Ascending aorta (tissue), 2 donors: ENCODE data around the gene CTNNBIP1. TPM values are rescaled to one million over a fixed set of nuclear protein-coding genes. Genes with fewer than 3 reads are reported as not detected.

Source experiments
- DNase-seq, 2 donors: peaks; one replicate each; pipeline ENCODE4 v3.0.0-alpha.2; 2019; ENCODE audit warnings: low spot score in 2 of 2
- H3K27ac ChIP-seq, 2 donors: fragments of 200-600 bp; sonication (generic); one replicate each; pipeline ENCODE4 v1.5.1; 2016 to 2017; ENCODE audit warnings: mild to moderate bottlenecking in 1 of 2
- H3K27me3 ChIP-seq: fragments of 200-600 bp; sonication (generic); one replicate; pipeline ENCODE4 v1.5.1; 2017
- H3K36me3 ChIP-seq, 2 donors: fragments of 200-600 bp; sonication (generic); one replicate each; pipeline ENCODE4 v1.5.1; 2016
- H3K4me1 ChIP-seq, 2 donors: fragments of 200-600 bp; sonication (generic); one replicate each; pipeline ENCODE4 v1.5.1; 2016 to 2017; ENCODE audit warnings: mild to moderate bottlenecking in 1 of 2
- H3K4me3 ChIP-seq, 2 donors: fragments of 200-600 bp; sonication (generic); one replicate each; pipeline ENCODE4 v1.5.1; 2016 to 2017; ENCODE audit warnings: mild to moderate bottlenecking in 1 of 2
- H3K9me3 ChIP-seq, 2 donors: fragments of 200-600 bp; sonication (generic); one replicate each; pipeline ENCODE4 v1.5.1; 2016
- CTCF ChIP-seq, 3 experiments: fragments of 200-600 bp in 2 of 3; fragments of 450-650 bp in 1 of 3; sonication (generic) in 2 of 3; IDR thresholded peaks; one replicate each; pipeline ENCODE4 v1.5.1; 2016 to 2019; ENCODE audit warnings: antibody characterized with exemption in 3 of 3, mild to moderate bottlenecking in 1 of 3, moderate library complexity in 1 of 3
- intact Hi-C: fragments of 100-400 bp; cut with DNase I; formaldehyde crosslinking; loops from one replicate; pipeline ENCODE4 v1.15.1; 2023
- total RNA-seq: library from RNA; depleted of rRNA; stranded (reverse); fragments of >200 nt; gene quantifications from one replicate; pipeline ENCODE4 v1.1.0, GENCODE V29; 2016

CTNNBIP1 gene
- total RNA-seq, 1 donor from 2014 or later: 74.1 TPM

GRCh38 chr1:9842781-9843575 is 67.1 kb downstream of the CTNNBIP1 start:
- Histone ChIP-seq H3K27me3 (no peaks in the 10 kb centered on the region), H3K4me3 (no peak overlapping the region), H3K36me3 (no peaks in the 10 kb centered on the region), H3K4me1 (peaks cover 0 to 13% of the 10 kb centered on the region in 2 donors), H3K27ac (no peak overlapping the region), H3K9me3 (no peaks in the 10 kb centered on the region)
- intact Hi-C loops: no loop called here
- DNase-seq: no peak
- TF ChIP-seq CTCF (IDR thresholded peaks at IDR 0.05): no peak

- Histone ChIP-seq H3K4me3 (no peak overlapping the region), H3K4me1 (peaks cover 0 to 13% of the 10 kb centered on the region in 2 donors), H3K36me3 (no peaks in the 10 kb centered on the region), H3K9me3 (no peaks in the 10 kb centered on the region), H3K27me3 (no peaks in the 10 kb centered on the region), H3K27ac (no peak overlapping the region)
- TF ChIP-seq CTCF (IDR thresholded peaks at IDR 0.05): no peak
- intact Hi-C loops: no loop called here
- no peak for DNase-seq
These were observed 67.9 kb downstream of the CTNNBIP1 start for GRCh38 chr1:9842073-9842711.

GRCh38 chr1:9841460-9841859 is 68.6 kb downstream of the CTNNBIP1 start:
- Histone ChIP-seq H3K4me1 (peaks cover 0 to 13% of the 10 kb centered on the region in 2 donors), H3K4me3 (no peak overlapping the region), H3K27me3 (no peaks in the 10 kb centered on the region), H3K27ac (no peak overlapping the region), H3K9me3 (no peaks in the 10 kb centered on the region), H3K36me3 (no peaks in the 10 kb centered on the region)
- intact Hi-C loops: no loop called here
- TF ChIP-seq CTCF (IDR thresholded peaks at IDR 0.05): no peak
- no peak for DNase-seq

- no peak overlapping the region for H3K27ac ChIP-seq
- DNase-seq: no peak
These were observed 69.9 kb downstream of the CTNNBIP1 start for GRCh38 chr1:9840176-9840575.

GRCh38 chr1:9838946-9839345 is 71.1 kb downstream of the CTNNBIP1 start:
- no peaks in the 10 kb centered on the region for H3K9me3 ChIP-seq
- no peak for DNase-seq
- H3K27me3 ChIP-seq: no peaks in the 10 kb centered on the region
- peaks cover 0 to 13% of the 10 kb centered on the region in 2 donors for H3K4me1 ChIP-seq
- H3K27ac ChIP-seq: no peak overlapping the region
- H3K4me3 ChIP-seq: no peak overlapping the region
- no peaks in the 10 kb centered on the region for H3K36me3 ChIP-seq
- TF ChIP-seq CTCF (IDR thresholded peaks at IDR 0.05): no peak
- intact Hi-C loops: no loop called here

More at GRCh38 chr1:9840176-9840575, 69.9 kb downstream of the CTNNBIP1 start:
- H3K36me3 ChIP-seq: no peaks in the 10 kb centered on the region
- H3K4me1 ChIP-seq: peaks cover 0 to 13% of the 10 kb centered on the region in 2 donors
- no peaks in the 10 kb centered on the region for H3K27me3 ChIP-seq
- no peak for TF ChIP-seq CTCF (IDR thresholded peaks at IDR 0.05)
- intact Hi-C loops: no loop called here
- no peak overlapping the region for H3K4me3 ChIP-seq
- H3K9me3 ChIP-seq: no peaks in the 10 kb centered on the region
